Islet precursor cell (in vitro differentiated cells): ENCODE results near the gene ZNF587.
"Not testable (repeated sequence)": the region's sequence is repeated elsewhere in the genome, so short reads cannot be mapped to it uniquely, and the experiment has no call there.

Experiments used
- DNase-seq: peaks from one replicate; pipeline ENCODE4 v3.0.0-alpha.2; 2018

ZNF587 gene

DNA sequence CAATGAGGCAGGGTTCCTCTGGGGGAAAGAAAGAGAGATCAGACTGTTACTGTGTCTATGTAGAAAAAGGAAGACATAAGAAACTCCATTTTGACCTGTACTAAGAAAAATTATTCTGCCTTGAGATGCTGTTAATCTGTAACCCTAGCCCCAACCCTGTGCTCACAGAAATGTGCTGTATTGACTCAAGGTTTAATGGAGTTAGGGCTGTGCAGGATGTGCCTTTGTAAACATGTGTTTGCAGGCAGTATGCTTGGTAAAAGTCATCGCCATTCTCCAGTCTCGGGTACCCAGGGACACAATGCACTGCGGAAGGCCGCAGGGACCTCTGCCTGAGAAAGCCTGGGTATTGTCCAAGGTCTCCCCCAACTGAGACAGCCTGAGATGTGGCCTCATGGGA, 26.1 kb upstream of the ZNF587 start:
- DNase-seq, result not testable (repeated sequence)

DNA sequence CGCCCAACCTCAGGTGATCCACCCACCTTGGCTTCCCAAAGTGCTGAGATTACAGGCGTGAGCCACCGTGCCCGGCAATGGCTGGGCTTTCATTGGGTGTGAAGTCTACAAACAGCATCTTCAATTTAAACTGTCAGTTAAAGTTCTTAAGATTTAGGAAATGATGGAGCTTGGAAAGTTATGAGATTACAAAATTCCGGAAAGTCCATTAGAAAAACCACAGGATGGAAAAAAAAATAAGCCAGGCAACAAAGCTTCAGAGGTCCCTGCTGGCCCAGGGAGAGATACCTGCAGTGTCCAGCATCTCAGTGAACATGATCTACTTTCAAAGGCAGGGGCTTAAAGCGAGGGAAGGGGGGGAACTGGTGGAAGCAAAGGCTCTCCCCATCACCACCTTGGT, 24.1 kb upstream of the ZNF587 start:
- DNase-seq, result no peak

DNA sequence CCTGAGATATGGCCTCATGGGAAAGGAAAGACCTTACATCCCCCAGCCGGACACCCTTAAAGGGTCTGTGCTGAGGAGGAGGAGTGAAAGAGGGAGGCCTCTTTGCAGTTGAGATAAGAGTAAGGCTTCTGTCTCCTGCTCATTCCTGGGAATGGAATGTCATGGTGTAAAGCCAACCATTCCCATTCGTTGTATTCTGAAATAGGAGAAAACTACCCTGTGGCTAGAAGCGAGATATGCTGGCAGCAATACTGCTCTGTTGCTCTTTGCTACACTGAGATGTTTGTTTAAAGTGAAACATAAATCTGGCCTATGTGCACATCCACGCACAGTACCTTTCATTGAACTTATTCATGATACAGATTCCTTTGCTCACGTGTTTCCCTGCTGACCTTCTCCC, 20.3 kb upstream of the ZNF587 start:
- DNase-seq, result no peak

DNA sequence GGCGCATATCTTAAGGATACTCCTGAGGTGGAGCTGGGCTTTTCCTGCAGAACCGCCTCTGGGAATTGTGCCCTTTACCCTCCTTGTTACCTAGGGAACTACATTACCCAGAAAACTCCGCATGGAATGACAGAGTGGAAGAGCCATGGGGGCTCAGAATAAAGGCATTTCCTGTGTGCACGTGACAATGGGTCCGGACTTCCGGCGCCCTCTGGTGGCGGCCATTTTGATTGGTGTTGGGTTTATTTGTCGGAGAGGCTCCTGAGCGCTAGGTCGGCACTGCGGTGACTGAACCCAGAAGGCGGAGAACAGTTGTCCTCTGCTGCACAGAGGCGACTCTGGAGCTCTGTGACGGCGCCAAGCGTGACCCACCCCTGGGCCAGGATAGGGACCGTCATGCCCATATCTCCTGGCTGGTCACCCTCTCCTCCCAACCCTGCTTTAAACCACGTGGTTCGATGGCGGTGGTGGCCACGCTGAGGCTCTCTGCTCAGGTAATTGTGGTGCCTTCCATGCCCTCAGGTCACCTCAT, 19.5 kb upstream of the ZNF587 start, which contains the start of gene ZNF587B:
Gene ZNF587B, plus strand, starts transcription at position 229 of the 532 bp plus-strand sequence. Its CDS starts 230 bp downstream, at position 459.
- DNase-seq, result peak; percentile 97

DNA sequence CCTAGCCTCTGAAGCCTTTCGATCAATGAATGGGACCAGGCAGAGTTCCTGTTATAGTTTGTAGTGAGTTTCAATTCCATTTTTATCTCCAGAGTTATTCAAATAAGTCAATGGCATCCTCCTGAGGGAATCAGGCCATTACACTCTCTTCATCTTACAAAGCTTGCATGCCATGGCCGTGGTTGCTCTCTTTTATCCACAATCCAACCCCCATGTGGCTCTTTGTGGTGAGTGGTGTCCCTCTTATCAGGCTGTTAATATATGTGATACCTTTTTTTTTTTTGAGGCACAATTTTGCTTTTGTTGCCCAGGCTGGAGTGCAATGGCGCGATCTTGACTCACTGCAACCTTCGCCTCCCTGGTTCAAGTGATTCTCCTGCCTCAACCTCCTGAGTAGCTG, 12.7 kb upstream of the ZNF587 start:
- DNase-seq, result not testable (repeated sequence)

DNA sequence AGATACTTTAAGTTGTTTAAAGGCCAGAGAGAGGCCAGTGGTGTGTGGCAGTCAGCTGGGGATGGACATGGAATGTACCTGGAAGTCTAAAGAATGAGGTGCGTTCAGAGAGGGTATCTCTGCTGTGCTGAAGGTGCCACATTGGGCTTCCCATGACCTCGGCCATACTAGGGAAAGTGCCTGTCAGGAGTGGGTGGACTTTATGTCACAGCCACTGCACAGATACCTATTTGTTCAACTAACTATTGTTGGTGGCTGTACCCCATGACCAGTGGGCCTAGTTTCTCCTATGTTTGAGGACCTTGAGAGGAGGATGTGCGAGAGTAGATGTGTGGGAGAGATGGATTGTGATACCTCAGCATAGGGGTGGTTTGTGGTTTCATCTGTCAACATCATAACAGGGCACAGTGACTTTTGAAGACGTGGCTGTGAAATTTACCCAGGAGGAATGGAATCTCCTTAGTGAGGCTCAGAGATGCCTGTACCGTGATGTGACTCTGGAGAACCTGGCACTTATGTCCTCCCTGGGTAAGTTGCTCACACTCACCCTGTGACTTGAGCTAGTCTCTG, 11.0 kb upstream of the ZNF587 start:
- not testable (repeated sequence) for DNase-seq

DNA sequence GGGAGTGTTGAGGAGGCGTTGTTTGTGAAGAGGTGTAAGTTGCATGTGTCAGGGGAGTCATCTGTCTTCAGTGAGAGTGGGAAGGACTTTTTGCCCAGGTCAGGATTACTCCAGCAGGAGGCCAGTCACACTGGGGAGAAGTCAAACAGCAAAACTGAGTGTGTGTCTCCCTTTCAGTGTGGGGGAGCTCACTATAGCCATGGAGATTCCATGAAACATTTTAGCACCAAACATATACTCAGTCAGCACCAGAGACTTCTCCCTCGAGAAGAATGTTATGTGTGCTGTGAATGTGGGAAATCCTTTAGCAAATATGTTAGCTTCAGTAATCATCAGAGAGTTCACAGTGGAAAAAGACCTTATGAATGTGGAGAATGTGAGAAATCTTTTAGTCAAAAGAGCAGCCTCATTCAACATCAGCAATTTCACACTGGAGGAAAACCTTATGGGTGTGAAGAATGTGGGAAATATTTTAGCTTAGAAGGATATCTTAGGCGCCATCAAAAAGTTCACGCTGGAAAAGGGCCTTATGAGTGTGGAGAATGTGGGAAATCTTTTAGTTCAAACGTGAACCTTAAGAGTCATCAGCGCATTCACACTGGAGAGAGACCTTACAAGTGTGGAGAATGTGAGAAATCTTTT, 8.4 kb upstream of the ZNF587 start:
- DNase-seq, result no peak

DNA sequence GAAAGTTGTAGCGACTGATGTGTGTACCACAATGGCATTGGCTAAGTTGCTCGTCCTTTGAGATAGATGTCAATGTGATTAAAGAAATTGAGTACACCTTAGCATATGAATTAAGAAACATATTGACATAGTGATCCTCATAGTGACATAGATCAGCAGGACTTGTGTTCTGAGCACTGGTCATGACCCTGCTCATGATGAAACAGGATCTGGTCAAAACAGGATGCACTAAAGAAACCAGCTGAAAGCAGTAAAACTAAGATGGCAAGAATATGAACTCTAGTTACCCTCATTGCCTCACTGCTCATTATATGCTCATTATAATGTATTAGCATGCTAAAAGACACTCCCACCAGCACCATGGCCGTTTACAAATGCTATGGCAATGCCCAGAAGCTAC, 2.5 kb upstream of the ZNF587 start:
- DNase-seq, result not testable (repeated sequence)

DNA sequence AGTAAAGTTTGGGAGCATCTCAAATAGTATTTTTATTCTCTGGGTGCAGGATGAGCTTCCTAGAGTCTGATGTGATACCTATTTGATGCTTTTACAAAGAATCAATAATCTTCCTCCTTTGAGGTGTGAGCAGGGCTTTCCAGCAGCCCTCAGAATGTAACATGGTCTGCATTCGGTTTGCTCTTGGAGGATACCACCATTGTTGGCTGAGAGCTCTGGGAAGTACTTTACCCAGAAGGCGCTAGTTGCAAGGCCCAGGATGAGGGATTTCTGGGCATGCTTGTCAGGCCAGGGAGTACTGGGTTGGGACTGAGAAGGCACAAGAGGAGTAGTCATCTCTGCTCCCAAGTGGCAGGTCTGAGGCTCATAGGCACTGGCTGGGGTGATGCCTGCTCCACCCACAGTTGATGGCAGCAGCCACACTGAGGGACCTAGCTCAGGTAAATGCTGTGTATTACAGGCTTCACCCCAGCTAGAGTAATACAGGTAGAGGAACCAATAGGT, 445 bp upstream of the ZNF587 start:
- DNase-seq, result peak; percentile 56

DNA sequence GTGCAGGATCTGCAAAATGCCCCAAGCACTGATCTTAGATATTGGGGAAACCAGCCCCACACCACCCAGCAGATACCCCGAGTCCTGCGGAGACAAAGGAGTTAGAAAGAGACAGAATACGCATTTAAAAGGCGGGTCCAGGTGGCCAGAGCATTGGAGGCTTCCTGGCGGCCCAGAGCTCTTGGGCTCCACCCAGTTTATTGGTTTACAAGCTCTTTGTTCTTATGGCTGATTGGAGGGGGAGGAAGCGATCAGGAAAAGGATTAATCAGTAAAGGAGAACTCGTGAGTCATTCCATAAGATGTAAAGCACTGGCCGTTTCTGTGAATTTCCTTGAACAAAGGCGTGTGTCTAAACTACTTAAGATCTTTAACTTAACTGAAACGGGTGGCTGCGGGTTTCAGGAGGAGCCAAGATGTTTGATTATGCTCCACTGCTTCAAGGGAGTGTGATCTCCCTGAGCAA, 926 bp downstream of the ZNF587 start:
- peak; percentile 63 for DNase-seq

DNA sequence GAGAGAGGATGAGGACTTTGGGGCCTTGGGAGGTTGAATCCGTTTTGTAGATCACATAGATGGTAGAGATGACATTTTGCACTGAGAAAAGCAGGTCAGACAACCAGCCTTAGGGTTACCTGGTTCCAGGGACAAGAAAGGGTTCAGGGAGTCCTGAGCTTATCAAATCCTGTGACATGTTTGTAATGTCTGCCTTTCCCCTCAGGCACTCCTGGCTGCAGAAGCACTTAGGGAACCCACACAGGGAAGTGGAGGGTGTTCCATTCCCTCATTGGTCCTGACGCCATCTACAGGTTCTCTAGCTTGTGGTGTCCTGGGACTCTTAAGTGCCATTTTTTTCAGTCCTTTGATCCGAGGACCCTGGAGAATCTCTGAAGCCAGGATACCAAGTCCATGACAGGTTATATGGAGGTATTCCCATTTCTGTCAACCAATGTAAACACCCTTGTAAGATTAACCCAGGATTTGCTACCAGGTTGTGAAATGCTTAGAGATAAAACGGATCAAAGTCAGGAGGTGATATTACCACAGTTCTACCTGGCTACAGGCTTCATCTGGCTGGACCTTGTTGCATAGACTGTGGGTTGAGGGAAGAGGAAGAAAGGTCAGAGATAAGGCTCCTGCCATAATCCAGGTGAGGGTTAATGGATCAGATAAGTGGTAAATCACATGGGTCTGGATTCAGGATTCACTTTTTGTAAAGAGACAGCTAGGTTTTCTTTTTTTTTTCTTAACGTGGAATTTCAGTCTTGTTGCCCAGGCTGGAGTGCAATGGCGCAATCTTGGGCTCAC, 2.3 kb downstream of the ZNF587 start:
- DNase-seq, result peak; percentile 62

DNA sequence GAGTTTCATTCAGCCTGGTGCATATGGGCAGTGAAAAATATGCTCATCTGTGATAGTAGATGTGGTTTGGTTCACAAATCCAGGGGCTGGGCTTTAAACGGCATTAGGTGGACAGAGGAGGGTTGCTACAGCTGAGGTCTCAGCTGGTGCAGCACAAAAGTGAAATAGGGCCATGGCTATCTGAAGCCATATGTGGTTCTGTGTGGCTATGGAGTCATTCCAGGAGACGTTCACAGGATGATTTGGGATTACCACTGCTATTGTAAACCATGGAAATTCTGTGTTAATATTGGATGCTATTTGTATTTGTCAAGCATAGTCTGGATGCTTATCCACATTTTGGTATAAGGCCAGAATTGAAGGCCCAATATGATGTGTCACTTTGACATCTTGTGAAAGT, 4.5 kb downstream of the ZNF587 start:
- not testable (repeated sequence) for DNase-seq

DNA sequence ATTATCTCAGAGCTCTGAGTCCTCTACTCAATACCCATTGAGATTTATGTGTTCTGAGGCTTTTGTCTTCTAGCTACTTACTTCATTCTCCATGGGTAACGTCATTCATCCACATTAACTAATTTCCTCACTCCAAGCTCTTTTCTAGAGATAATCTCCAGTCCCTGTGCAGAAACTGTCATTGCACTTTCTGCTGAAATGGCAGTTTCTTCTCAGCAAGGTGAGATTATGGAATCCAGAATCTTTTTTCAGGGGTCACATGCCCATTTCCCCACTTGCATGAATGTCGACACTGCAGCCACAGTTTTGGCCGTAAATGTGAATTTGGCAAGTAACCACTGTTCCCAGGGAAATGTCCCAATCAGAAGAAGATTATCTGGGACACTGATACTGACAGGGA, 12.7 kb downstream of the ZNF587 start:
- DNase-seq, result not testable (repeated sequence)

DNA sequence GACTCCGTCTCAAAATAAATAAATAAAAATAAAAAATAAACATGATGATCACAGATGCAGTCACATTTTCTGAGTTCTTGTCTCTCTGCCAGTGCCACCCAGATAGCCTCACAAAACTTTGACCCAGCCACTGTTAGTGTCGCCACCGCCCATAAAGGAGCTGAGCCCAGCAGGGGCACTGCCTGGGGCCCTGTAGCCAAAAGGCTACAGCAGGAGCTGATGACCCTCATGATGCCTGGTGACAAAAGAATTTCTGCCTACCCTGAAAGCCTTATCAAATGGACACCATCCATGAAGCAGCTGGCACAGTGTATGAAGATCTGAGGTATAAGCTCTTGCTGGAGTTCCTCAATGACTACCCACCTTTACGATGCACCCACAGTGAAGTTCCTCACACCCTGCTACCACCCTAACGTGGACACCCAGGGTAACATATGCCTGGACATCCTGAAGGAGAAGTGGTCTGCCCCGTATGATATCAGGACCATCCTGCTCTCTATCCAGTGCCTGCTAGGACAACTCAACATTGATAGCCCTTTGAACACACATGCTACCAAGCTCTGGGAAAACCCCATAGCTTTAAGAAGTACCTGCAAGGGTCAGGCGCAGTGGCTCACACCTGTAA, 18.3 kb downstream of the ZNF587 start:
- no peak for DNase-seq

DNA sequence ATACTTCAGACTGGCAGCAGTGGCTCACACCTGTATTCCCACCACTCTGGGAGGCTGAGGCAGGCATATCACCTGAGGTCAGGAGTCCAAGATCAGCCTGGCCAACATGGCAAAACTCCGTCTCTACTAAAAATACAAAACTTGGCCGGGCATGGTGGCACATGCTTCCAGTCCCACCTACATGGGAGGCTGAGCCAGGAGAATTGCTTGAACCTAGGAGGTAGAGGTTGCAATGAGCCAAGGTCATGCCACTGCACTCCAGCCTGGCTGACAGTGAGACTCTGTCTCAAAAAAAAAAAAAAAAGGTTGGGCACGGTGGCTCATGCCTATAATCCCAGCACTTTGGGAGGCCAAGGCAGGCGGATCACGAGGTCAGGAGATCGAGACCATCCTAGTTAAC, 20.0 kb downstream of the ZNF587 start:
- not testable (repeated sequence) for DNase-seq

DNA sequence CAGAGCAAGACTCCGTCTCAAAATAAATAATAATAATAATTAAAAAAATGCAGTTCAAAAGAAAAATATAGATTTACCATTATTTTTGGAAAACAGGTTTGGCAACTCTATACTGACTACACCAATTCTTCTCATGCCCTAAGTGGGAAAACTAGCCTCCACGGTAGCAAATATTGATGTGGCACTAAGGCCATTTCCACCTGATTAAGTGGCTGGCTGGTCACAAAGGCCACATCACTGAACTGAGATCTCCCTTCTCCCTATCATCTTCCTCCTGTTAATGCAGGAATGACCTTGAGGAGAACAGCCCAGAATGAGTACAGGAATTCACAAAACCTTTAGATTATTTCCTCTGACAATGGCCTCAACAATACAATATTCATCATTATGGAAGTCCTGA, 20.6 kb downstream of the ZNF587 start:
- DNase-seq, result no peak

DNA sequence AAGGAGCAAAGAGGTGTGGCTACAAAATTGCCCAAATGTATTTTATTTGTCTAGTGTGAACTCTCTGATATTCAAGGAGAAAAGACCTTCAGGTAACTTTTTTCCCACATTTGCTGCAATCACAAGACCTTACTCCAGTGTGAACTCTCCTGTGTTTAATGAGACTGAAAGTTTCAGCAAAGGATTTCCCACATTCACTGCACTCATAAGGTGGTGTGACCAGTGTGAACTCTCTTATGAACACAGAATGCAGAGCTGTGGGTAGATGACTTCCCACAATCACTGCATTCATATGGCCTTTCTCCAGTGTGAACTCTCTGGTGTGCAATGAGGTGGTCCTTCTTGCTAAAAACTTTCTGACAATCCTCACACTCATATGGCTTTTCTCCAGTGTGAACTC, 22.8 kb downstream of the ZNF587 start:
- DNase-seq, result no peak

DNA sequence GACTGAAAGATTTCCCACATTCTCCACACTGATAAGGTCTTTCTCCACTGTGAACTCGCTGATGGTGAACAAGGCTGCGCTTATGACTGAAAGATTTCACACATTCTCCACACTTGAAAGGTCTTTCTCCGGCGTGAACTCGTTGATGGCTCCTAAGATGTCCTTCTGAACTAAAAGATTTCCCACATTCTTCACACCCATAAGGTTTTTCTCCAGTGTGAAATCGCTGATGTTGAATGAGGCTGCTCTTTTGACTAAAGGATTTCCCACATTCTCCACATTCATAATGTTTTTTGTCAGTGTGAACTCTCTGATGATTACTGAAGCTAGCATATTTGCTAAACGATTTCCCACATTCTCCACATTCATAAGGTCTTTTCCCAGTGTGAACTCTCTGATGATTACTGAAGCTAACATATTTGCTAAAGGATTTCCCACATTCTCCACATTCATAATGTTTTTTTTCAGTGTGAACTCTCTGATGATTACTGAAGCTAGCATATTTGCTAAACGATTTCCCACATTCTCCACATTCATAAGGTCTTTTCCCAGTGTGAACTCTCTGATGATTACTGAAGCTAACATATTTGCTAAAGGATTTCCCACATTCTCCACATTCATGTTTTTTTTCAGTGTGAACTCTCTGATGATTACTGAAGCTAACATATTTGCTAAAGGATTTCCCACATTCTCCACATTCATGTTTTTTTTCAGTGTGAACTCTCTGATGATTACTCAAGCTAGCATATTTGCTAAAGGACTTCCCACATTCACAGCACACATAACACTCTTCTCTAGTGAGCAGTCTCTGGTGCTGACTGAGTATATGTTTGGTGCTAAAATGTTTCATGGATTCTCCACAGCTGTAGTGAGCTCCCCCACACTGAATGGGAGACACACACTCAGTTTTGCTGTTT, 24.5 kb downstream of the ZNF587 start:
- not testable (repeated sequence) for DNase-seq

DNA sequence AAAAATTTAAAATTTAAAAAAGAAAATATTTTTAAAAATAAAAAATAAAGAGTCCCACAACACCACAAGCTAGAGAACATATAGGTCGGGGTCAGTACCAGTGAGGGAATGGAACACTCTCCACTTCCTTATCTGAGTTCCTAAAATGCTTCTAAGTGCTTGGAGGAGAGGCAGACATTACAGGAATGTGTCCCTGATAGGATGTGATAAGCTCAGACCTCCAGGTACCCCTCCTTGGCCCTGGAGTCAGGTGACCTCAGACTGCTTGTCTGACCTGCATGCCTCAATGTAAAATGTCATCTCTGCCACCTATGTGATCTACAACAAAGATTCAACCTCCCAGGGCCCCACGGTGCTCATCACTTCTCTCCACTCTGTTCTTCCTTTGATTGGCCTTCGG, 36.4 kb downstream of the ZNF587 start:
- DNase-seq, result no peak

DNA sequence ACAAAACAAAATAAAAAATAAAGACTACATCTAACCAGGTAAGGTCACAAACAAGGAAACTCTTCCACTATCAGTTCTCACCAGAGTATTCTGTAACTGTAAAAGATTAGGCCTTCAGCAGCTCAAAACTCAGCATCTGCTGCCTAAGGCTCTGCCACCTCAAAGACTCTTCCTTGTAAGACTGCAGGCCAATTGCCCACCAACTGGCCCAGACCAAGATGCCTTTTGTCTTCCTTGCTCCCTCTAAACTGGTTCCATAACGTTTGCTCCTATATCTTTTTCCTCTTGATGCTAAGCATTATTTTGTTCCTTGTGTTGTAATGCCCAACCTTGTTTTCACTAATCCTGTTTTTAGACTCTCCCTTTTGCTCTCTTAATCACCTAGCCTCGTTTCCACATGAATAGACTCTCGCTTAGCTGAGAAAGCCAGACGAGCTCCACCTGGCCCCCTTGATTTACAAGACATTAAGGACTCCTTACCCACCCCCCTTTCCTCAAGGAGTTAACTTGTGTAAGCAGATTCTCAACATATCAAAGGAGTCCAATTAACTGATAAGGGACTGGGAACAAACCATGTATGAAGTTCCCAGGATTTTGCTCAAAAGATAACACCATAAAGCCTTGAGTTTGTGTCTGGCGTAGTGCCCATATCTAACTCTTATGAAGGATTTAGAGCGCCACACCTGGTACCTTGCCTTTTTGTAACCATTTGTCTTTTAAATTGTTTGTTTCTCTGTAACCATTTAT, 37.7 kb downstream of the ZNF587 start:
- DNase-seq, result no peak

DNA sequence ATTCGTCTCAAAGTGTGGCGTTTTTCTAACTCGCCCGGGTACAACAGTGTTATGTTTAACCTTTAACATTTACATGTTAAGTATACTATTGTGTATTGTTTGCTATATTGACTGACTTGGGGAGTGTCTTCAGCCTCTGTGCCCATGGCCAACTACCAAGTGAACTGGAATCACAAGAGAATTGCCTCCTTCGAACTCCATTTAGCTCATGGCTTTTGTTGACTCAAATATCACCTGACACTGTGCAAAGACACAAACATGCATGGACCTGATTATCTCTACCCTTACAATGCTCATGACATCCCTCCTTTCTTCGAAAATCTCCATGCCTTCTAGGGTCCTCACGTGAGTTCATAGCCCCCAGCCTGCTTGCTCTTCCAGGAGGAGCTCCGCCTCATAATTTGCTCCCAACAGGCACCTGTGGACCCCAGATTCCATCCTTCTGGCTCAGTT, 38.5 kb downstream of the ZNF587 start:
- DNase-seq, result no peak
